ENCODE results near the gene ZNF654.
"Not testable (repeated sequence)": the region's sequence is repeated elsewhere in the genome, so short reads cannot be mapped to it uniquely, and the experiment has no call there.

The ZNF654 gene

DNA sequence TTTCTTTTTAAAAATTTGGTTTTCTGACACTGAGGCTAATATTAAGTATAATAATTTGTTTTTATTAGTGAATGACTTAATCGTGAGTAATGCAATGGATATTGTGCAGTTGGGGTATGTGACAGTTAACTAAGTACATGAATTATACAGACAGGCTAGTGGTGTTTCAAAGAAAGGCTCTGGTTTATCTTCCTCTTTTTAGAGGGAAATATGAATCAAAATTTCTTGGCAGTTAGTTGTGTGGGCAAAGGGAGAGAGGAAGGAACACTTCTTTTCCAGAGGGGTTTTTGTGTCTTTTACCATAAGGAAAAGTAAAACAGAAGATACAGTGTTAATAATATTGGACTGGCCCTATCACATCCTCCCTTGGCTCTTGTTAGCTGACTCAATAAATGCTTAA is 2.7 kb downstream of the ZNF654 start:
- no peak for DNase-seq

DNA sequence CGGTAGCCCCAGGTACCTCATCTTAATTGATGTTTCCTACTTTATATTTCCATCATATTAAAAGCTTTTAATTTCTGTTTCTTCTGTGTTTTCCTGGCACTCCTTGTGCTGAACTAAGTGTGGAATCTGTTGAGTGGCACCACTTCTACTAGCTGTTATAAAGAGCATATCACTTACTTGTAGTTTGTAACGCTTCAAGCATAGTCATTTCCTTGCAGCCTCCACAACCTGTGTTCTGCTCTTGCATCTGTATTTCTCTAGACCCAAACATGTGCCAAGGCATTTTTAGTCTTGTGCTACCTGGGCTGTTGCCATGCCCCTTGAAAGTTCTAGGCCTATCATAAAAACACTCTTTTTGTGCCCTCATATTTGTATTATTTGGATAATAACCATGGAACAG is 16.0 kb downstream of the ZNF654 start:
- DNase-seq, result no peak

DNA sequence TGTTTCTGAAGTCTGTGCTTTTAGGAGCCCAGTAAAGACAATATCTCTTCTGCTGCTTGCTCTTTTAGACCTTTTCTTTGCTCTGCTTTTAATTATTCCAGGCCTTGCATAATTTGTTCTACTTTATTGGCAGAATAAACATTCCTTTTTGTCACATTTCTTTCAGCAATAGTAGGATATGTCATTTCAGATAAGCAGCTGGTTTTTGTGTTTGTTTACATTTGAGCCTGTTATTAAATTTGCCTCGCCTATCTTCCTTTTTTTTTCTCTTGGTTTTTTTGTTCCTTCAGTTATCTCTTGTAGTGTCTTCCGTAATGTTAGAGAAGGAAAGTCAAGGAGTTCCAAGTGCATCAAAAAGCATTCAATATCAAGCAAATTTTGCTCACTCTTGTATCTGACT is 16.4 kb downstream of the ZNF654 start:
- DNase-seq, result no peak

DNA sequence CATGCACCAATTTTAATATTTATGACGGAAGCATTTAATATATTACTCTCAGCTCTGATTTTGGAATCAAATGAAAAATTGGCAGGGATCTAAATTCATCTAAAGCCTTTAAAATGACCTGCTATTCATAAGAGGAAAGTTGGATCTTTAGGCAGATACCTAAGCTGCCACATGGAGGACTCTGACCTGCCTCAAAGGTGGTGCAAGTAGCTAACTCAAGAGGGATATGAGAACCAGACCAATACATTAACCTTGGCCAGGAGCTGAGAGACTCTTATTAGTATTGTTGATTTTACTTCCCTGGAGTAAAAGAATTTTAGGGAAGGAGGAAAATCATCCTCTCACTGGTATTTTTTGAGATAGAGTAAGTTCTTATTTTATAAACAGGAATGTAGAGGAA is 17.7 kb downstream of the ZNF654 start:
- no peak for DNase-seq

DNA sequence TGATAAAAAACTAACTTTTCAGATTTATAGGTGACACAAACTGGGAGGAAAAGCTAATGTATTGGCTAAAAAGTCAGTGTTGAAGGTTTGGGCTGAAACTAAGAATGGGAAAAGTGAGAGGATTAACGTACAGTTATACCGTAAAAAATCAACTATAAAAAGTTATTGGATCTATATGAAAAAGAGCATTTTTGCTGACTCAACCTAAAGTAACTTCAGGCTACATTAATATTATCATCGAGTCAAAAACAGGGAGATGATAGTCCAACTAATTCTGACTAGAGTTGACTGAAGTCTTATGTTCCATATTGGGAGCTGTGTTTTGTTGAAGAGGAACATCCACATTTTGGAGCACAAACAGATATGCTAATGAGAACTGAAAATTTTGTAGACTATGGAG is 19.9 kb downstream of the ZNF654 start:
- no peak for DNase-seq

DNA sequence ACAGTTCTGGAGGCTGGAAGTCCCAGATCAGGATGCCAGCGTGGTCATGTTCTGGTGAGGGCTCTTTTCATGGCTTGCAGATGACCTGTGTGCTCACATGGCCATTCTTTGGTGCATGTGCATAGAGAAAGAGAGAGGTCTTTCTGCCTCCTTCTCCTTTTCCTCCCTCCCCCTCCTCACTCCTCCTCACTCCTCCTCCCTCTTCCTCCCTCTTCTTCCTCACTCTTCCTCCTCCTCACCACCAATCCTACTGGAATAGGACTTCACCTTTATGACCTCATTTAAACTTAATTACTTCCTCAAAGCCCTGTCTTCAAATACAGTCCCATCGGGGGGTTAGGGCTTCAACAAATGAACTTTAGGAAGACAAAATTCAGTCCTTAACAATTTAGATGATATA is 23.8 kb downstream of the ZNF654 start:
- no peak for DNase-seq

DNA sequence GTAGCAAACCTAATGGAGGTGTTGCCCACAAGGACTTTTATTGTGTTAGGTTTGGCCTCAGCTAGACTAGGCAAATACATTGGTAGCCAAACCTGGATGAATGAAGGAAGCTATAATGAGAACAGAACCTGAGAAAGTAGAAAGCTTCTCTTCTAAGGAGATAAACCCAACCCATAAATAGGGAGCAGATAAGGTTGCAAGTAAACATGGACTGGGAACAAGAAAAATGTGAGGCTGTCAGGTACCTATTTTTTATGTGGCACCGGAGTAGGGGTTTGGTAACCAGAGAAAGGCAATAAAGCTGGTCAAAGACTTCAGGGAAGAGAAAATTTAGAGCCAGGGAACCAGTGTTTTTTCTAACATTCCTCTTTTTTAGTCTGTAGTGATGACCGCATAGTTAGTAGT is 25.0 kb downstream of the ZNF654 start:
- no peak for DNase-seq

DNA sequence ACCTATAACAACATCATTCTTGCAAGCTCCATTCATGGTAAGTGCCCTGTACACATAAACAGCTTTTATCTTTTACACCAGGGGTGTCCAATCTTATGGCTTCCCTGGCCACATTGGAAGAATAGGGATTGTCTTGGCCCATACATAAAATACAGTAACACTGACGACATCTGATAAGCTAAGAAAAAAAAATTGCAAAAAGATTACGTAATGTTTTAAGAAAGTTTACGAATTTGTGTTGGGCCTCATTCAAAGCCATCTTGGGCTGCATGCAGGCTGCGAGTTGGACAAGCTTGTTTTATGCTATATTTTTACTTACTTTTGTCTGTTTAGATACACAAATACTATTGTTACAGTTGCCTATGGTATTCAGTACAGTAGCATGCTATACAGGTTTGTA is 31.6 kb downstream of the ZNF654 start:
- DNase-seq, result no peak

DNA sequence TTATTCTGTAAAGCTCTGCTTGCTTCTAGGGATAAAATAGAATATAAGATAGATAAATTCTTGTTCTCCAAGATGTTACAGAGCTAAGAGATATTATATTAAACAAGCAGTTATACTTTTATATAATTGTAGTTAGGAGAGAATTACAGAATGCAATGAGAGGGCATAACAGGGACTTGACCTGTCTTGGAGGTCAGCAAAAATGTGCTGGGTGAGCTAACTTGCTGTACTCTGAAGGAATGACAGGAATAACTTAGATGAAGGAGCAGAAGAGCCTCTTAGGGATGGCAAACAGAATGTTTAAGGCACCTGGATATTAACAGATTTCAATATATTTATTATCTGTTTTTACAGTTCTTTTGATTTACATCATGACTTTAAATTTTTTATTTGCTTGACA is 33.2 kb downstream of the ZNF654 start:
- DNase-seq, result no peak

DNA sequence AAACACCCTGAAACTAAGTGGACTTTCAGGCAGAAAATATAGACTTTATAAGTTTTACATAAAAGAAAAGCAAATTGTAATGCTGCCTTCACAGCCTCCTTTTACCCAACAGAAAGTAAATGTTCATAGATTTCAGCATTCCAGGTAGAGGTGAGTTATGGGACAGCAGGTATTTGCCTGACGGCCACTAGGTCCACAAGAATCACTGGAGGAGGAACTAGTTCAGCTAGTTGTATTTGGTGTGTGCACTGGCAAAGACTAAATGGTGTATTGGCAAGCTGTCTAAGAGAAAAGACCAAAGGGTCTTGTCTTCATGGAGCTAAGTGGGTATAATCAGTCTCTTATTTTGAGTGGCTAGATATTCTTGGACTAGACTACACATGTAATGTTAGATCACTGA is 34.2 kb downstream of the ZNF654 start:
- DNase-seq, result no peak

DNA sequence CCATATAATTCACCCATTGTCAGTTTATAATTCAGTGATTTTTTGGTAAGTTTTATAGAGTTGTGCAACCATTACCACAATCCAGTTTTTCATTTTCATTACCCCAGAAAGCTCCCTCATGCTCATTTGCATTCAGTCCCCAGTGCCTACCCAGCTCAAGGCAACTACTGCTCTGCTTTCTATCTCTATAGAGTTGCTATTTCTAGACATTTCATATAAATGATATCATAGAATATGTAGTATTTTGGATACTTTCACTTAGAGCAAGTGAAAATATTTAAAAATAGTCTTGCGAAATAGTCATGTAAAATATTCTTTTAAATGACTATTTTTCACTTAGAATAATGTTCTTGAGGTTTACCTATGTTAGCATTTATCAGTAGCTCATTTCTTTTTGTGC is 42.1 kb downstream of the ZNF654 start:
- DNase-seq, result no peak

DNA sequence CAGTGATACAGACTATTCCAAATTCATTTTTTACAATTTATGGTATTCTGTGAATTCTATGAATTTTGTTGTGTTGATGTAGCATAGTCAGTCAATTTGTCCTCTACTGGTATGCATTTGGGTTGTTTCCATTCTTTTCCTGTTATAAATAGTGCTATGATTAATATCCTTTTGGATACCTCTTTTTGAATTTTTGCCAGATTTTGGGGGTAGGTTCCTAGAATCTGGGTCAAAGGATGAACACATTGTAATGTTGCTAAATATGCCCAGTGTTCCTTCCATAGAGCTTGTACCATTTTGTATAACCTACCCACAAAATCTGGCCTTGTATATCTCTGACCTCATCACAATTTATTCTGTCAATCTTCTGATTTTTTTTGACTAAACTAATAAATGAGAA is 46.3 kb downstream of the ZNF654 start:
- no peak for DNase-seq

DNA sequence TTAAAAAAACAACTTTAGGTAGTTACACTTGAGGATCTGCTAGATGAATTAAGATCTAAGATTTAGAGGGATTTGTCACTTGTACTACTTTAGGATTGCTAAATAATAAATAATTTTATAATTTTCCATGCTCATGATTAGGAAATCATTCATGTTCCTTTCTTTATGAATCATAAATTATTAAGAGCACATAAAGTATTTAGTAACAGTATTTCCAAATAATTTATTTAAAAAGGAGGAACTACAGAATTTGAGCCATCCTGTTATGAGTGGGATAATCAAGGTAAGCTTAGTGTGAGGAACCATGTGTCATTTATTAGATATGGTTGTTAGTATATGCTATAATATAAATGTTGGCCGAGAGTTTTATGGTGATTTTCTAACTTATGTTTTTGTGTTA is 53.2 kb downstream of the ZNF654 start:
- DNase-seq, result no peak

DNA sequence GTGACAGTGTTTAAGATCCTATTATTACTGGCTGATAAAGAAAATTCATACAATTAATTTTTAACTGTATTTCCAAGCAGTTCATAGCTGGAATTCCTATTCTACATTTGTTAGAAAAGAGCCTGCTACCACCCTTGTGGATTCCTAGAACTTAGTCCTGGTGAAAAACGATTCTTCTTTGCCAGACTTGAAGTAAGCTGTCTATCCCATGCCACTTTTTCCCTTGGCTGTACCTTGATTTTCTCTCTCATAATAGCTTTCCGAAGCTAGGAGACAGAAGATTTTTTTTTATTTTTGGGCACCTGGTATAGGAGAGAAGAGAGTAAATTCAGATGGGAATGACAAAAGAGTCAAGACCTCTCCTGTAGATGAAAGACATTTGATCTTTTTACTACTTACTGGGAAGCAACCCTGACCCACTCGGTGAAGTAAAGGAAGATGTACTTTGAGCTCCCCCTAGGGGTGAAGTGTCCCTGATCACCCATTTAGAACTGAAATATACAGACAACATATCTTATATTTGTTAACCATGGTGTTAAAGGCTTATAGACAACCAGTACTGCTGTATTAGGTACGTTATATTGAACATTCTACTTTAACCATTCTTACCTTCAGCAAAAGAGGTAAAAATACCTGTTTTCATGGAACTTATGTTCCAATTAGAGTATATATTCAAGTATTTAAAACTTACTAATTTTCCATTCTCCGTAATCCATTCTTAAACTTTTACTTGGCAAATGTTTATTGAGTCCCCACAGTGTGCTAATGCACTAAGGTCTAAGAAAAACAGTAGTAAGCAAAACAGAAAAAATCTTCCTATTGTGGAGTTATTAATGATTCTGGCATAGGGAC is 54.5 kb downstream of the ZNF654 start:
- DNase-seq, result peak in 1 of 2 experiments; percentile 29

DNA sequence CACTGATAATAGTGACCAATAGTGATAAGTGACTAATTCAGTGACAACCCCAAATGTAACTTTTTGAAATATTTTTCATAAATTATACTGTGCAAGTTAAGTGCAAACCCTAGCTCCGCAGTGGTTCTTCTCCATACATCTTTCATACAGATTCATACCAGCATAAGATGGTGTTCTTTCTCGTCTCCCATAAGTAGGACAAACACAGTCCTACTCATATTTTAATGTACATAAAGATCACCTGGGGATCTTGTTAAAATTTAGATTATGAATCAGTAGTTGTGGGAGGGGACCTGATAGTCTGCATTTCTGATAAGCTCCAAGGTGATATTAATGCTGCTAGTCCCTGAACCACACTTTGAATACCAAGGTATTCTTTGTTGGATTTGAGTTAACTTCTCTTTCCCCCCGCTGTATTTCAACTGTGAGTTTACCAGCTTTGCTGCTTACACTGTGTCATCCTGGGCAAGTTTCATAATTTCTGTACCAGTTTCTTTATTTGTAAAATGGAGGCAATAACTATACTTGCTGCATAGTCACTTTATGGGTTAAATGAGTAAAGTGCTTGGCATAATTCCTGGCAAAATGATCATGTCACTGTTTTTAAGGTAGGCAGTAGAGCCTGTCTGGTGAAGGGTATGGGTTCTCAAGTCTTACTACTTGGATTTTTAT is 56.0 kb downstream of the ZNF654 start:
- no peak for DNase-seq

DNA sequence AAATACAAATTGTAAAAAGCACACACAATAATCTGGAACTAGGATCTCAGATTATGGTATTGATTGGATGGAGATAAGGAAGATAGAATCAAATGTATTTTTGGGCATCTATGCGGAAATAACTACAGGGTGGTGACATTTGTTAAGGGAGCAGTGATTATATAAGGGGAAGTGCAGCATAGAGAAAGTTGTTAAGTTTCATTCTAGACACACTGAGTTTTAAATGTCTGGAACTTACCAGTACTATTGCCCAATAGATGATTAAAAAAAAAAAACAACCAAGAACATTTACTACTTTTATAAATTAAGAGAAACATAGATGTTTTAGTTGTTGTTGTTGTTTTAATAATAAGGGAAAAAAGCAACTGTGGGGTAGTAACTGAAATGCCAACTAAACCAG is 58.6 kb downstream of the ZNF654 start:
- DNase-seq, result no peak

DNA sequence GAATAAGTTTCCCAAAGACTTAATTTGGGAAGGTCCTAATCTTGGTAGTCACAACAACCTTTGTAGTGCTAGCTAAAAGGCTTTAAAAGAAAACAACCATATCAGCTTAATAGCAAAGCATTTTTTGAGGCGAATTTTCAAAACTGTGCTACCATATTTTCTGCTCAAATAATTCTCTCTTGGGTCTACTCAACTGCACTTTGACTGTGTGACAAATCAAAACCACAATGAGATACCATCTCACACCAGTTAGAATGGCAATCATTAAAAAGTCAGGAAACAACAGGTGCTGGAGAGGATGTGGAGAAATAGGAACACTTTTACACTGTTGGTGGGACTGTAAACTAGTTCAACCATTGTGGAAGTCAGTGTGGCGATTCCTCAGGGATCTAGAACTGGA is 59.5 kb downstream of the ZNF654 start:
- DNase-seq, result not testable (repeated sequence)

DNA sequence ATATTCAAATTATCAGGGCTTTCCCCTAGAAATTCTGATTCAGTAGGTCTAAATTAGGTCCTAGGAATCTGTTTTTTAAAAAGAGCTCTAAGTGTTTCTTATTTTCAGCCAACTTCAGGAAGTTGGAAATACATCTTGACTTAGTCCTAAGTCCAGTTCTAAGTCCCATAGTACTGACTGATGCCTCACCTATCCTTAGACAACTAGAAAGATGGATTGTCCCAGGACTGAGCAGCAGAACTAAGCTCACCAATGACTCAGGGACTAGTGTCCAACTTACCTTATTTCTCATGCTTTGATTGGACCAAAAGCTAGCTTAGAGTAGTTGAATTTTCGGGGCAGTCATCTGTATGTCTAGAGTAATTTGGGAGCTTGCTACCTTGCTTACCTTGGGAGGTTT is 64.5 kb downstream of the ZNF654 start:
- DNase-seq, result no peak

DNA sequence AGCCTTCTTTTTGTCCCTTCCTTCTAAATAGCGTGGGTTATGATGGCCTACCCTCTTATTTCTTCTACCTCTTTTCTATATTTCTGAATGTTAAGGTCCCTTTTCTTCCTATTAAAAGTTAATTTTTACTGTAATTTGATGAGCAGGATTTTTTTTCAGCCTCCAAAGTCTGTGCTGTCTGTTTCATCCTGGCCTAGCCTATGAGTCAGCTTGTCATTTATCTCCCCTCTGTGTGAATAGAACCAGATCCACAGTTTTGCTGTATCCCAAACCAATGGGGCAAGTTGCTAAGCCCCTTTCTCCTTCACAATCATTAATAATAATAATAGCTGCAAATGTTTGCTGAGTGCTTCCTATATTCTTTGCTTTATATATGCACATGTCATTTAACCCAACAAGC is 72.6 kb downstream of the ZNF654 start:
- DNase-seq, result no peak

DNA sequence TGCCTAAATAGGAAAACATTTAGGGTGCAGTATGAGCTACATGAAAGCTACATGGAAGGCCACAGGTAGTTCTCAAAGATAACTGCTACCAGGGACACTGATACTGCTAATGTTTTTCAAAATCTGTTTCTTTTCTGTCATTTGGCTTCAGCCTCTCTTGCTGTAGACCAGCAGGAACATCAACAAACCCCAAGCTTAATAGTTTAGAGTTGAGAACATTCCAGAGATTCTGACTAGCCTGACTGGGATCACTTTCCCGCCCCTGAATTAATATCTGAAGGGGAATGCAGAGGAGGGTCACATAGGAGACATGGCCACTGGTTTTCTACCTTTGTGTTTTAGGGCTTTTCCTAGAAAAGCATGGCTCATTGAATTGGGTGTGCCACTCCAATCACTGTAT is 73.8 kb downstream of the ZNF654 start:
- no peak for DNase-seq

DNA sequence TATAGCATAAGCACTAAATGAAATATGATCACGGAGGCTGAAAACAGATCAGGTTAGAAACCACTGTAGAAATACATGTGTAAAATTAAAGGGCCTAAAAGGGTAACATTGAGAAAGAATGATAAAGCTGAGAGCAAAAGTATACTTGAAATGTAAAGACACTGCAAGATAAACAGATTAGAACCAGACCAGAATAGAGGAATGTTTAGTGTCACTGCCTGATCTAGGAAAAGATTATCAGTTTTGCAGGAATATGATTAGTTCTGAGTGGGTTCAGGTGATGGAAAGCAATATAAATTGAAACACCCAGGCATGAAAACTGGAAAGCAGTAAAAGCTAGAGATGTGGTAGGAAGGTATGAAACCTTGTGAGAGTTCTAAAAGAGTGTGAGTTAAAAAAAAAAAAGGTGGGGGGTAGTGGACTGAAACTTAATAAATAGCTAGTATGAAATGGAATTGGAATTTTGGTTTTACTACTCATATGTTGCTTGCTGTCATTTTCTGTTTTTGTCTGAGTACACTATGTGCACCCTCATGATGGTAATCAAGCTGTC is 74.7 kb downstream of the ZNF654 start:
- no peak for DNase-seq

DNA sequence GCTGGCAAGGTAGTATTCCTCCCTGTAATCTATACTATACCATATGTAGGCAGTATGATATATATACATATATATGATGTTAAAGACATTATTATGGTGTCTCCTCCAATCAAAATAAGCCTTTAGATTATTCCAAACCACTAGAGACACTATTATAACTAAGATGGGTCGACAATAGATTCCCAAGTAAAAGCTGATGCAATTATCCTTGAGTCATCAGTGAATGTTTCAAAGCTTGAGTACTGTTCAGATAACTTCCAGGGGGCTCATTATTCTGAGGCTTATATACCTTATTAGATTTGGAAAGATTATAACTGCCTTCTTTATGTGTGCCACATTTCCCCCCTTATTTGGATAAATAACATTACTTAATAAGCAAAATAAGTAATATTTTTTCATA is 78.8 kb downstream of the ZNF654 start:
- no peak for DNase-seq

DNA sequence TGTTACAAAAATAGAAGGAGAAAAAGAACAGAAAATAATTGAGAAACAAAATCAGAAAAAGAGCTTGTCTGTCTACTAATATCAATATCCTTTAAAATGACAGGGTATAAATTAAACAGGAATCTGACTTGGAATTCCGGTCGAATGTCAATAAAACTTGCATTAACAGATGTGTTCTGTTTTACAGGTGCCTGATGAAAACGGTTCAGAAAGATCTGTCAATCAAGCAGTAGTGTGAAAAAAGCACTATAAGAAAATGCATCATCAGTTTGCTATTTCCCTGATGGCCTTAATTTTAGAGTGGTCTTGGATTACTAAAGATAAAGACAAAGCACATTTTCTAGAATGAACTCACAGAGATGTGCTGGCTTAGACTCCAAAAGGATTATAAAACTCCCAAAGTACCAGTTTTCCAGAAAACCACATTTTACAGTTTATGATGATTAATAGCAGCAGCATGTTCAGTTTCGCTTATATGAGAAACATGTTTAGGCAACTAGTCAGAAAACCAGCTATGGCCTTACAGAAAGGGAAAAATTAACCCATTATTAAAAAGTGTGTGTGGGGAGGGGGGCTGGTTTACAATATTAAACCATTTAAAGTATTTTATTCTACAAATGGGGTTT is 82.5 kb downstream of the ZNF654 start:
- no peak for DNase-seq

DNA sequence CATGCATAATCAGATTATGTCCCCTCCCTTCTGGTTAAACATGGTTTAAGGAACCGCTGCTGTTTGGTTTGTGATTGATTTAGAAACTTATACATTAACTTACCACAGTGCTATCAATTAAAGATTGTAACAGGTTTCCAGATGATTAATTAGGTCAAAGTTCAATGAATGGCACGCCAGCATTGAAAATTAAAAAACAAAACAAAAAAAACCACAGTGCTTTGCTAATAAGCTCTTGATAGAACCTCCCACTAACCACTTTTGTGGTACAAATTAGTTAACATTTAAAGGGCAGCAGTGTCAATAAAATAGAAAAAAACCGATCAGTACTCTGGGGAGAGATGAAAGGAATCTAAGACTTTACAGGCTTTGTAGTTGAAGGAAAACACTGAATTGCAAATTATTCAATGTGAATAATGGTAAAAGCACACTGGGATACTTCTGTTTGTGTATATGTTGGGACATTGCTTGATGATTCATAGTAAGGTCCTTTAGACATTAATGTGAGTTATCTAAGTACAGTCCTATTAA is 83.1 kb downstream of the ZNF654 start:
- DNase-seq, result no peak

Data from NCI-H187 (cell line).